GM19193 (cell line): Measurements from ENCODE around the gene MAP3K6.

Experiments used
- POLR2A ChIP-seq: IDR thresholded peaks from 4 replicates; pipeline ENCODE4 v1.6.1; 2011; ENCODE audit not compliant: insufficient read depth, insufficient read length; ENCODE audit errors: extremely low read depth

MAP3K6 gene

GRCh38 chr1:27400082-27400962 lies 33.6 kb upstream of the MAP3K6 start:
- peak; percentile 30 for TF ChIP-seq POLR2A

GRCh38 chr1:27399251-27400025 lies 32.7 kb upstream of the MAP3K6 start:
- no peak for TF ChIP-seq POLR2A

- TF ChIP-seq POLR2A: no peak
These were observed 31.8 kb upstream of the MAP3K6 start for GRCh38 chr1:27398405-27399149.

- no peak for TF ChIP-seq POLR2A
These were observed 31.0 kb upstream of the MAP3K6 start for GRCh38 chr1:27397749-27398148.

- no peak for TF ChIP-seq POLR2A
These were observed 30.3 kb upstream of the MAP3K6 start for GRCh38 chr1:27397110-27397509.

GRCh38 chr1:27395441-27396195 lies 28.9 kb upstream of the MAP3K6 start:
- no peak for TF ChIP-seq POLR2A

DNA sequence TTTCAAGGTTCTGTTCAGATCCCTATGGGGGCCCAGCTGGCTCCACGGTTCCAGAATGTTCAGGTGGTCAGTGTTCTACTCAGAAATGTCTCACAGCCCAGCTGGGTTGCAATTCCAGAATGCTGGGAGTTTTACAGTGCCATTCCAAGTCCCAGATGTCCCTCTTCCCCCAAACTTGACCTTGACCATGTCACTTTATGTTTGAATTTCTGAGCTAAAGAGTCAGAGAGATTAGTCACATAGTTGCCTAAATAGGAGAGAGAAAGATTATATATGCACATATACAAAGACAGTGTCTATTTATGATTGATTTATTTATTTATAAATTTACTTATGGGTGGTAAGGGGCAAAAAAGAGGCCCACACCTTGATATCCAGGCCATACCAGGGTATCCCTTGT lies 28.2 kb upstream of the MAP3K6 start:
- TF ChIP-seq POLR2A: no peak

DNA sequence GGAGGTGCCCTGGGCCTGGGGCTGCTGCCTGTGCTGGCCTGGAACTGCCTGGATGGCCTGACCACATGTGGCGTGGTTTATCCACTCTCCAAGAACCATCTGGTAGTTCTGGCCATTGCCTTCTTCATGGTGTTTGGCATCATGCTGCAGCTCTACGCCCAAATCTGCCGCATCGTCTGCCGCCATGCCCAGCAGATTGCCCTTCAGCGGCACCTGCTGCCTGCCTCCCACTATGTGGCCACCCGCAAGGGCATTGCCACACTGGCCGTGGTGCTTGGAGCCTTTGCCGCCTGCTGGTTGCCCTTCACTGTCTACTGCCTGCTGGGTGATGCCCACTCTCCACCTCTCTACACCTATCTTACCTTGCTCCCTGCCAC lies 27.5 kb upstream of the MAP3K6 start:
- no peak for TF ChIP-seq POLR2A

DNA sequence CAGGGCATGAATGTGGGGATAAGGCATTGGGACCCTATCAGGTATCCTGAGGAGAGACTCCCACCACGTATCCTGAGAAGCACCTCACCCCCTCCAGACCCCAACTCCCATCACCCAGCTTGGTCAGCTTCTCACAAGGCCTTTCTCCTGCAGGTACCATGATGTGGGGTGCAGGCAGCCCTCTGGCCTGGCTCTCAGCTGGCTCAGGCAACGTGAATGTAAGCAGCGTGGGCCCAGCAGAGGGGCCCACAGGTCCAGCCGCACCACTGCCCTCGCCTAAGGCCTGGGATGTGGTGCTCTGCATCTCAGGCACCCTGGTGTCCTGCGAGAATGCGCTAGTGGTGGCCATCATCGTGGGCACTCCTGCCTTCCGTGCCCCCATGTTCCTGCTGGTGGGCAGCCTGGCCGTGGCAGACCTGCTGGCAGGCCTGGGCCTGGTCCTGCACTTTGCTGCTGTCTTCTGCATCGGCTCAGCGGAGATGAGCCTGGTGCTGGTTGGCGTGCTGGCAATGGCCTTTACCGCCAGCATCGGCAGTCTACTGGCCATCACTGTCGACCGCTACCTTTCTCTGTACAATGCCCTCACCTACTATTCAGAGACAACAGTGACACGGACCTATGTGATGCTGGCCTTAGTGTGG lies 27.0 kb upstream of the MAP3K6 start:
- TF ChIP-seq POLR2A: no peak

DNA sequence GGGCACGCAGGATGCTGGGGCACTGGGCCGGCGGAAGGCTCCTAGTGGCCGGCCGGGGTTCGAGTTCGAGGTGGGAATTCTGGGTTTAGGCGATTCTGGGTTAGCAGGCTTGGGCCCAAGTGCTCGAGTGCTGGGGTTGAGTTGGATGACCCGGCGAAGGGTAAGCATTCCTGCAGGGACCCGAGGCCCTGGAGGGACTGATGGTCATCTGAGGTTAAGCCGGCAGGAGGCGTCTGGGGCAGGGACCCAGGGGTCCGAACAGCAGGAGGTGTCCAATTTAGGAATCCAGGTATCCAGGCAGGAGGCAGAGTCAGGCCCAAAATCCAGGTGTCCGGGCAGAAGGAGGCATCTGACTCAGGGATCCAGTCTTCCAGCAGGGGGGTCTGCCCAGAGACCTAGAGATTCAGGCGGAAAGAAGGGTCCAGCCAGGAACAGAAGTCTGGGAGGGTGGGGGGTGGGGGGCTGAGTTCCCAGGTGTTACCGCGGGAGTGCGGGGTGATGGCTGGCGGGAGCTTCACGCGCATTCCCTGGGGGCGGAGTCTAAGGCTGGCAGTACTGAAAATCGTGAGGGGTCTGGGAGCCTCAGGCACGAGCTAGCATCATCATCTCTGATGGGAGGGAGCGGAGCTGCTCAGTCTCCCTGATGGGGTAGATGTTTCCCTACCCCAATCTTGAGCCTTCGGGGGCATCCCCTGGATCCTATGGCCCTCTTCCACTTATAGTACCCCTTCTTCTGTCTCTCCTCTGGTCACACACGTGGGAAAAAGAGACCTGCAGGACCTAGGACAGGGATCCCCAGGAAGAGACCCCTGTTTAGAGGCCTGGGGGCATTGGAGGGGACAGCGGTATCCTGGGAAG lies 26.2 kb upstream of the MAP3K6 start:
- no peak for TF ChIP-seq POLR2A

- no peak for TF ChIP-seq POLR2A
These were observed 25.5 kb upstream of the MAP3K6 start, which contains the start of gene GPR3 for GRCh38 chr1:27392096-27392777. TSS of gene GPR3 (plus strand) at chr1:27392622. CDS start at chr1:27393799, 1,177 bp downstream.

DNA sequence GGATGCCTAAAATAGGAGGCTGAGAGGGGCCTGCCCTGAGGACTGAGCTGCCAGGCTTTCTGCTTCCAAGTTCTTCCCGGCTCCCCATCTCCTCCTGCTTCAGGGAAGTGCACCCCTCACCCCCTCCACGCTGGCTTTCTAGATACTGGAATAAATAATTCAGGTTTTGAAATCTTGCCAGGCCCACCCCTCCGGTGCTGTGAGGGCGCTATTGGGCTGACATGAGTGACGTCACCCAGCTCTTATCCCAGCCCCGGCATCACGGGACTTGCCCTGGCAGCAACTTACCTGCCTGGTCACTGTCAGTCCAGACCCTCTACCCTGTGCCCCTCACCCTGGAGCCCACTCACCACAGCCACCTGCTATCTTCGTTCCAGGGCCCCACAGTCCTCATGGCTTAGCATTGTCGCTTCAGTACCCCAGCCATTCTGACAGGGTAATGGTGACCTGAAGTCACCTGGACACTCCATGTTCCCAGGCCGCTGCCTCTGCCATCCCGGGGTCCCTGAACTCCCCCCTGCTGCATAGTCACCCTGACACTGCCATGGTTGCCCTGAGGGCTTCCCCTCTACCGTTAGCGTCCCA lies 24.8 kb upstream of the MAP3K6 start:
- peak; percentile 15 for TF ChIP-seq POLR2A
